B cell (primary cell): ENCODE data around the gene EDNRA. TPM values are rescaled to one million over a fixed set of nuclear protein-coding genes. Genes with fewer than 3 reads are reported as not detected.

ENCODE experiments used
- ATAC-seq: fragments of 200-7000 bp; cut with Tn5 transposase; one replicate; pipeline ENCODE4 v1.10.0; 2021; ENCODE audit warnings: low read depth, mild to moderate bottlenecking, moderate number of reproducible peaks, moderate library complexity
- CTCF ChIA-PET: fragments of 350-600 bp; sonication (Branson Sonifier 250); formaldehyde crosslinking; loops from one replicate; lab custom pipeline; 2021; ENCODE audit warnings: antibody characterized with exemption, inconsistent platforms; lab: Charles Lee
- POLR2A ChIA-PET: fragments of 350-600 bp; sonication (Branson Sonifier 250); formaldehyde crosslinking; loops from one replicate; lab custom pipeline; 2021; ENCODE audit warnings: antibody characterized with exemption; lab: Charles Lee
- DNase-seq: peaks from one replicate; pipeline ENCODE4 v3.0.0; 2013
- H2AFZ ChIP-seq: 2 replicates; pipeline ENCODE4 v1.6.1; 2012; ENCODE audit warnings: mild to moderate bottlenecking, low read depth, low read length; ENCODE audit not compliant: insufficient read depth, poor library complexity, severe bottlenecking
- H3K27ac ChIP-seq, 2 donors: 1 replicate in 1 of 2; 2 replicates in 1 of 2; pipeline ENCODE4 v1.5.1; 2012 to 2013; ENCODE audit warnings: low read length in 2 of 2, mild to moderate bottlenecking in 2 of 2, moderate library complexity in 1 of 2
- H3K27me3 ChIP-seq, 4 experiments: fragments of 200-600 bp in 1 of 4; sonication (generic) in 1 of 4; replicated peaks in 1 of 4; 1 replicate in 2 of 4; 2 replicates in 2 of 4; pipeline versions ENCODE4 v1.6.1 to v1.7.0; 2013 to 2016; ENCODE audit warnings: low read length in 3 of 4, mild to moderate bottlenecking in 2 of 4, mixed read lengths in 1 of 4, moderate library complexity in 1 of 4; ENCODE audit not compliant: insufficient read depth in 4 of 4, control insufficient read depth in 3 of 4; ENCODE audit errors: control extremely low read depth in 1 of 4
- H3K36me3 ChIP-seq, 2 experiments: replicated peaks in 1 of 2; 1 replicate in 1 of 2; 2 replicates in 1 of 2; pipeline versions ENCODE4 v1.6.1 to v1.7.1; 2013; ENCODE audit warnings: low read length in 1 of 2; ENCODE audit not compliant: insufficient read depth in 2 of 2, control insufficient read depth in 1 of 2; ENCODE audit errors: control extremely low read depth in 1 of 2, extremely low read depth in 1 of 2
- H3K4me1 ChIP-seq, 2 donors: fragments of 200-600 bp in 1 of 2; sonication (generic) in 1 of 2; 1 replicate in 1 of 2; 2 replicates in 1 of 2; pipeline versions ENCODE4 v1.5.1 to v1.6.1; 2013 to 2017; ENCODE audit warnings: low read length in 2 of 2; ENCODE audit not compliant: control insufficient read depth in 2 of 2, insufficient read depth in 2 of 2
- H3K4me2 ChIP-seq: replicated peaks from 2 replicates; pipeline ENCODE3; 2012; ENCODE audit warnings: mild to moderate bottlenecking, low read depth, low read length; ENCODE audit not compliant: poor library complexity, severe bottlenecking
- H3K4me3 ChIP-seq, 5 experiments: fragments of 200-600 bp in 1 of 5; sonication (generic) in 1 of 5; 1 replicate in 3 of 5; 2 replicates in 2 of 5; pipeline versions ENCODE4 v1.5.1 to v1.7.0; 2011 to 2016; ENCODE audit warnings: low read length in 4 of 5, mild to moderate bottlenecking in 4 of 5, low read depth in 2 of 5, control low read depth in 1 of 5, moderate library complexity in 1 of 5; ENCODE audit not compliant: insufficient read depth in 1 of 5; ENCODE audit errors: control extremely low read depth in 1 of 5, extremely low read depth in 1 of 5
- H3K79me2 ChIP-seq: fragments of 200-600 bp; sonication (generic); one replicate; pipeline ENCODE4 v1.6.0; 2016; ENCODE audit warnings: low read length; ENCODE audit not compliant: control insufficient read depth, insufficient read depth
- H3K9ac ChIP-seq: fragments of 200-600 bp; sonication (generic); 2 replicates; pipeline ENCODE4 v1.6.1; 2017; ENCODE audit warnings: mild to moderate bottlenecking, low read length, moderate library complexity
- H3K9me3 ChIP-seq, 3 donors: one replicate each; pipeline versions ENCODE4 v1.6.1 to v1.7.1; 2013; ENCODE audit warnings: low read length in 2 of 3; ENCODE audit not compliant: control insufficient read depth in 2 of 3, insufficient read depth in 1 of 3; ENCODE audit errors: control extremely low read depth in 1 of 3
- H4K20me1 ChIP-seq: 2 replicates; pipeline ENCODE4 v1.6.0; 2012; ENCODE audit warnings: mild to moderate bottlenecking, low read length; ENCODE audit not compliant: insufficient read depth, control insufficient read depth, poor library complexity, severe bottlenecking
- H3K27ac Mint-ChIP-seq: one replicate; pipeline ENCODE4 v1.8.0; 2021; ENCODE audit warnings: mixed read lengths
- H3K27me3 Mint-ChIP-seq: one replicate; pipeline ENCODE4 v1.8.0; 2021; ENCODE audit warnings: mixed read lengths
- H3K4me1 Mint-ChIP-seq: one replicate; pipeline ENCODE4 v1.8.0; 2021; ENCODE audit warnings: mixed read lengths
- H3K4me3 Mint-ChIP-seq: one replicate; pipeline ENCODE4 v1.8.0; 2021; ENCODE audit warnings: mixed read lengths
- H3K9me3 Mint-ChIP-seq: one replicate; pipeline ENCODE4 v1.8.0; 2022; ENCODE audit warnings: mixed read lengths; ENCODE audit not compliant: insufficient read depth
- CTCF ChIP-seq: fragments of 200-600 bp; IDR thresholded peaks from one replicate; pipeline ENCODE4 v1.8.0; 2022; ENCODE audit warnings: antibody characterized with exemption, mild to moderate bottlenecking
- EZH2 ChIP-seq: IDR thresholded peaks from 2 replicates; pipeline ENCODE4 v1.6.1; 2012; ENCODE audit warnings: borderline replicate concordance, low read depth, mild to moderate bottlenecking, moderate library complexity, low read length; ENCODE audit not compliant: insufficient read depth, poor library complexity, severe bottlenecking
- WGBS: methylation state at CpG from one replicate; pipeline ENCODE4 v1.1.5; 2013; ENCODE audit warnings: missing lambda C conversion rate; ENCODE audit not compliant: insufficient coverage; 5-methylcytosine and 5-hydroxymethylcytosine counted together
- intact Hi-C: fragments of 100-400 bp; cut with micrococcal nuclease; formaldehyde crosslinking; loops from one replicate; pipeline ENCODE4 v1.10.0; 2022
- polyA plus RNA-seq: library from polyadenylated mRNA; depleted of rRNA; stranded (reverse); fragments of >200 nt; gene quantifications from 2 replicates; pipeline ENCODE4 v1.2.3, GENCODE V29; 2012
- total RNA-seq, 2 donors: library from RNA; stranded (reverse); fragments of 120-200 nt in 1 of 2; gene quantifications; 1 replicate in 1 of 2; 2 replicates in 1 of 2; pipeline versions ENCODE4 v1.2.3 to v1.2.4, GENCODE V29; 2013 to 2022

EDNRA gene
- total and polyA plus RNA-seq, 2 donors (not counting 1 experiment from before 2014, with no cell fraction given), result not detected

- Histone ChIP-seq H3K9ac (no peak overlapping the region), H3K36me3 (no peaks in the 10 kb centered on the region), H3K9me3 (no peaks in the 10 kb centered on the region), H3K79me2 (no peaks in the 10 kb centered on the region), H3K27me3 (peaks cover 0 to 3% (median 0%) of the 10 kb centered on the region in 4 experiments), H4K20me1 (no peaks in the 10 kb centered on the region), H3K4me3 (no peak overlapping the region), H3K4me2 (no peak overlapping the region), H3K4me1 (no peaks in the 10 kb centered on the region), H3K27ac (no peak overlapping the region), H2AFZ (no peak overlapping the region)
- H3K27me3 Mint-ChIP-seq, result peaks cover 18% of the 10 kb centered on the region
- DNase-seq (peak; percentile 15), ATAC-seq (no peak)
- TF ChIP-seq CTCF (peak; percentile 71), EZH2 (no peak)
- ChIA-PET CTCF (interaction anchor here (0.6 to 2.0 kb wide), 6 partner anchors 8 to 571 kb away, joined by 3 to 7 read pairs (median 4); no protein-coding TSS in a partner anchor), POLR2A (no interaction called here)
- no CpG with 5 or more reads among the region's 12 CpGs for WGBS
- no peak overlapping the region for H3K4me3 Mint-ChIP-seq
- H3K4me1 Mint-ChIP-seq, result peaks cover 1% of the 10 kb centered on the region
- H3K9me3 Mint-ChIP-seq, result no peaks in the 10 kb centered on the region
- intact Hi-C loops, result loop anchor here (5.0 kb wide), 1 partner anchor 1248 kb away; no protein-coding TSS in a partner anchor
- H3K27ac Mint-ChIP-seq, result no peak overlapping the region
Observed at GRCh38 chr4:147590249-147590920, 109.5 kb downstream of the EDNRA start.

- H3K27ac ChIP-seq, result no peak overlapping the region
- peaks cover 1% of the 10 kb centered on the region for H3K4me1 Mint-ChIP-seq
- H2AFZ ChIP-seq, result no peak overlapping the region
- intact Hi-C loops, result loop anchor here (5.0 kb wide), 1 partner anchor 1249 kb away; no protein-coding TSS in a partner anchor
- no peak overlapping the region for H3K4me3 Mint-ChIP-seq
- ATAC-seq (no peak), DNase-seq (no peak)
- H3K9me3 Mint-ChIP-seq, result no peaks in the 10 kb centered on the region
- peaks cover 0 to 3% (median 0%) of the 10 kb centered on the region in 4 experiments for H3K27me3 ChIP-seq
- no peak overlapping the region for H3K9ac ChIP-seq
- H3K27ac Mint-ChIP-seq, result no peak overlapping the region
- ChIA-PET POLR2A (no interaction called here), CTCF (interaction anchor here (0.6 to 2.0 kb wide), 2 partner anchors 71 to 572 kb away, joined by 3 to 7 read pairs; no protein-coding TSS in a partner anchor)
- TF ChIP-seq CTCF, result no peak
- TF ChIP-seq EZH2, result no peak
- H4K20me1 ChIP-seq, result no peaks in the 10 kb centered on the region
- no peaks in the 10 kb centered on the region for H3K9me3 ChIP-seq
- no peak overlapping the region for H3K4me2 ChIP-seq
- H3K4me1 ChIP-seq, result no peaks in the 10 kb centered on the region
- peaks cover 17% of the 10 kb centered on the region for H3K27me3 Mint-ChIP-seq
- no peaks in the 10 kb centered on the region for H3K79me2 ChIP-seq
- H3K4me3 ChIP-seq, result no peak overlapping the region
- H3K36me3 ChIP-seq, result no peaks in the 10 kb centered on the region
Observed at GRCh38 chr4:147591106-147591505, 110.2 kb downstream of the EDNRA start.
